Hepatocyte (in vitro differentiated cells): ENCODE measurements around the gene TRRAP.

ENCODE experiments used
- EZH2phosphoT487 ChIP-seq: fragments of 200-600 bp; sonication (generic); IDR thresholded peaks from one replicate; pipeline ENCODE4 v1.6.1; 2018; ENCODE audit warnings: antibody characterized with exemption, mild to moderate bottlenecking, low read depth, moderate library complexity; ENCODE audit not compliant: unreplicated experiment, severe bottlenecking
- TF ChIP-seq, protein P1 (sequence below): fragments of 200-600 bp; sonication (generic); IDR thresholded peaks from 2 replicates; pipeline ENCODE4 v1.5.1; 2016; ENCODE audit warnings: antibody characterized with exemption, mild to moderate bottlenecking; ENCODE audit not compliant: poor library complexity

DNA sequence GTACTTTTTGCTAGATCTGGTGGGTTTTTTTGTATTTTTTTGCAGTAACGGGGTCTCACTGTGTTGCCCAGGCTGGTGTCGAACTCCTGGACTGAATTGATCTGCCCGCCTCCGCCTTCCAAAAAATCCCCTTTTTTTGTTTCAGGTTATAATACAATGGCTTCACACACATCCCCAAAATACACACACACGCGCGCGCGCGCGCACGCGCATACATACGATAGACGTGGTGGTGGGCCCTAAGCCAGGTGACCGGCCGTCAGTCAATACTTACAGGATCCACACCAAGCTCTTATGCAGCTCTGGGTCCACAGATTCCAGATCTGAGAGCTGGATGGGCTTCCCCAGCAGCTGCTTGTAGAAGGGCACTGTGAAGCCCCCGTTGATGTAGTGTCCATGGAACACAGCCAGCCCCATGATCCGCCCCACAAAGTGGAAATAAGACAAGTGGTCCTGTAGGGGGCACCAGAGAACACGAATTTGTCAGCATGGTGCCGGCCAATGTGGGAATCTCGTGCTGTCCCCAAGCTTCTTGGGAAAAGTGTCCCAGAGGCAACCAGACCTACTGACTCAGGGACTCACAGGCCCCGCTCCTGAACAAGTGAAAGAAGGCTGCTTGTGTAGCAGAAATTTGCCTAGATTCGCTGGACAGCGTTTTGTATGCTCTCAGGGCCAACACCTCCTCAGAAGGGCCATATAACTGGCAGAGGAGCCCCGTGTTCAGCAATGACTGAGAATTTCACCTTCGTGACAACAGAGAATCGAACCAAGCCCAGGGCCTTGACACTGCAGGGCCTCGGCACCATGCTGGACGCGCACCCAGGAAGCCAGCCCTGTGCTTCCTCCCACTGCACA lies 162.0 kb downstream of the TRRAP start:
- TF ChIP-seq, protein P1, sequence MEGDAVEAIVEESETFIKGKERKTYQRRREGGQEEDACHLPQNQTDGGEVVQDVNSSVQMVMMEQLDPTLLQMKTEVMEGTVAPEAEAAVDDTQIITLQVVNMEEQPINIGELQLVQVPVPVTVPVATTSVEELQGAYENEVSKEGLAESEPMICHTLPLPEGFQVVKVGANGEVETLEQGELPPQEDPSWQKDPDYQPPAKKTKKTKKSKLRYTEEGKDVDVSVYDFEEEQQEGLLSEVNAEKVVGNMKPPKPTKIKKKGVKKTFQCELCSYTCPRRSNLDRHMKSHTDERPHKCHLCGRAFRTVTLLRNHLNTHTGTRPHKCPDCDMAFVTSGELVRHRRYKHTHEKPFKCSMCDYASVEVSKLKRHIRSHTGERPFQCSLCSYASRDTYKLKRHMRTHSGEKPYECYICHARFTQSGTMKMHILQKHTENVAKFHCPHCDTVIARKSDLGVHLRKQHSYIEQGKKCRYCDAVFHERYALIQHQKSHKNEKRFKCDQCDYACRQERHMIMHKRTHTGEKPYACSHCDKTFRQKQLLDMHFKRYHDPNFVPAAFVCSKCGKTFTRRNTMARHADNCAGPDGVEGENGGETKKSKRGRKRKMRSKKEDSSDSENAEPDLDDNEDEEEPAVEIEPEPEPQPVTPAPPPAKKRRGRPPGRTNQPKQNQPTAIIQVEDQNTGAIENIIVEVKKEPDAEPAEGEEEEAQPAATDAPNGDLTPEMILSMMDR: peak; percentile 77
- no peak for TF ChIP-seq EZH2phosphoT487
